A549 (cell line): Measurements from ENCODE around the gene KRT84.

Source experiments
- BHLHE40 ChIP-seq: IDR thresholded peaks from 2 replicates; pipeline ENCODE4 v1.6.1; 2012; ENCODE audit warnings: low read depth, low read length, inconsistent platforms
- CTCF ChIP-seq: fragments of >200 bp; sonication (Bioruptor Twin); formaldehyde crosslinking; IDR thresholded peaks from 3 replicates; pipeline ENCODE4 v1.5.1; 2016
- EHMT2 ChIP-seq: fragments of 200-600 bp; sonication (generic); IDR thresholded peaks from 2 replicates; pipeline ENCODE4 v1.6.1; 2016; ENCODE audit warnings: antibody characterized with exemption, low read depth, mild to moderate bottlenecking, moderate library complexity
- HDAC2 ChIP-seq: fragments of 200-600 bp; sonication (generic); IDR thresholded peaks from 2 replicates; pipeline ENCODE4 v1.6.1; 2016
- HOXA7 ChIP-seq: fragments of 250-450 bp; sonication (Bioruptor Pico); IDR thresholded peaks from 2 replicates; pipeline ENCODE4 v1.5.0; 2020; ENCODE audit warnings: mild to moderate bottlenecking, moderate library complexity
- POLR2A ChIP-seq: IDR thresholded peaks from 2 replicates; pipeline ENCODE4 v1.6.1; 2012; ENCODE audit warnings: mild to moderate bottlenecking, low read length

- TF ChIP-seq CTCF (no peak), POLR2A (no peak), HDAC2 (no peak), EHMT2 (no peak), HOXA7 (CRISPR knock-in tag) (no peak), BHLHE40 (no peak)
Observed at GRCh38 chr12:52369809-52370208, 15.6 kb downstream of the KRT84 start.
